ENCODE measurements around the gene KLHL40.

KLHL40 gene

GRCh38 chr3:42668413-42668760, 16.9 kb upstream of the KLHL40 start:
- H3K4me3 ChIP-seq (ENCODE audit: low read depth, low read length), result no peak overlapping the region

GRCh38 chr3:42668793-42669217, 16.5 kb upstream of the KLHL40 start:
- H3K4me3 ChIP-seq (ENCODE audit: low read depth, low read length), result no peak overlapping the region

DNA sequence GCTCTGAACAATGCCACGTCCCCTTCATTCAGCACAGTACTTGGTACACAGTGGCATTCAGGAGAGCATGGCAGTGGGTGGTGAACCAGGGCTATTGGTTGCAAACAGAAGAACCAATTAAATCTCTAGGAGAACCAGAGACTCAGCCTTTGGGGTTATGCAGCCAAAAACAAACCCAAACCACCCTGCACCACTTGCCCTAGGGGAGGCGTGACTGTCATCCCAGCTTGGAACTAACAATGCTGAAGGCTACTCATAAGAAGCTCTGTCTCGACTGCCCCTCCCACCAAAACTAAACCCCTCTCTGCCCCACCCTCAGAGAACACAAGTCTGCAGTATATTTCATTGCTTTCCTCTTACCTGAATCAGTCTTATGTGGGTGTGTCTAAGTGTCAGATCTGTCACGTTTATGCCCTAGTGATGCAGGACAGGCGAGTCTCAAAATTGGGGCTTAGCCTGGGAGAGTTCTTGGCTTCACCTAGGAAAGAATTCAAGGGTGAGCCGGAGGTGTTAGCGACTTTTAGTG, 15.2 kb upstream of the KLHL40 start:
- no peak overlapping the region for H3K4me3 ChIP-seq (ENCODE audit: low read depth, low read length)

DNA sequence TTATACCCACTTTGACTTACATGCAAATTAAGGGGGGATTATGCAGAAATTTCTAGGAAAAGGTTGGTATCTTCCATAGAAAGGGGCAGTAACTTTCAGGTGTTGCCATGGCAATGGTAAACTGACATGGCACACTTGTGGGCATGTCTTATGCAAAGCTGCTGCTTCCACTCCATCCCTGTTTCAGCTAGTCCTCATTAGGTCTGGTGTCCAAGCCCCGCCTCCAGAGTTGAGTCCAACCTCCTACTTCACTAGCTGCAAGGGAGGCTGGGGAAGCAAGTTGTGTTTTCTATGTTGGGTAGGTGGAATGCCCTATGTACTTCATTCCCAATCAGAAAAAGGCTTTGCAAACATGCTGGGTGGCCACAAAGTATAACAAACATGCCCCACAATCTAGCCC, 14.7 kb upstream of the KLHL40 start:
- H3K4me3 ChIP-seq (ENCODE audit: low read depth, low read length), result no peak overlapping the region

GRCh38 chr3:42672515-42672914, 12.8 kb upstream of the KLHL40 start:
- H3K4me3 ChIP-seq (ENCODE audit: low read depth, low read length), result no peak overlapping the region

DNA sequence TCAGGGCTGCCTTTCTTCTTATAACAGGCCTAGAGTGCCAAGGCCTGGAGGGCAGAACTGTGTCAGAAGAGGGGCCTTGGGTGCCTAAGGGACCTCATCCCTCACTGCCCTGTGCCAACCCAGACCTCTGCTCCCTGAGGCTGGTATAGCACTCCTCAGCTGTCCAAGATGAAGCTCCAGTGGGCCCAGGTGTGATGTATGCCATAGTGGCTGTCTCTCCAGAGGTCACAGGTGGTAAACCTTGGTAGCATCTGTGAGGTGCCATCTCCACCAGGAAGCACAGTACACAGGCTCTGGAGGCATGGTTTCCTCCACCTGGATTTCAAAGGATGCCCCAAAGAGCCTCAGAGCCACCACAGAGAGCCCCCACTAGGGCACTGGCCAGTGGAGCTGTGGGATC, 12.3 kb upstream of the KLHL40 start:
- H3K4me3 ChIP-seq (ENCODE audit: low read depth, low read length), result no peak overlapping the region

DNA sequence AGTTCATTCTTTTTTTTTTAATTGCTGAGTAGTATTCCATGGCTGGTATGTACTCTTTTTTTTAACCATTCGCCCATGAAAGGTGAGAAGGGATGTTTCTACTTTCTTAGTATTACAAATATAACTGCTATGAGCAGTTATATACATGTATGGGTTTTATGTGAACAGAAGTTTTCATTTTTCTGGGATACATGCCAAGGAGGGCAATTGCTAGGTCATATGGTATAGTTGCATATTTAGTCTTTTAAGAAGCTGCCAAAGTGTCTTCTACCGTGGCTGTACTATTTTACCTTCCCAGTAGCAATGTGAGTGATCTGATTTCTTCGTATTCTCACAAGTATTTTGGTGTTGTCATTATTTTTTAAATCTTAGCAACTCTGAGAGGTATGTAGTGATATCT, 11.2 kb upstream of the KLHL40 start:
- no peak overlapping the region for H3K4me3 ChIP-seq (ENCODE audit: low read depth, low read length)

DNA sequence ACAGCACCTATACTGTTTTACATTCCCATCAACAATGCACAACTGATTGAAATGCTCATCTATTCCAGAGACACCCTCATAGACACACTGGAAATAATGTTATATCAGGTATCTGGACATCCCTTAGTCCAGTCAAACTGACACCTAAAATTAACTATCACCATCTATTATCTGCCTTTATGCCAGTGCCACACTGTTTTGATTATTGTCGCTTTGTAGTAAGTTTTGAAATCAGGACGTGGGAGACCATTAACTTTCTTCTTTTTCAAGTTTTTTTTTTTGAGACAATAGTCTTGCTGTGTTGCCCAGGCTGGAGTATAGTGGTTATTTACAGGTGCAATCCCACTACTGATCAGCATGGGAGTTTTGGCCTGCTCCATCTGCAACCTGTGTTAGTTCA, 9.4 kb upstream of the KLHL40 start:
- H3K4me3 ChIP-seq (ENCODE audit: low read depth, low read length), result no peak overlapping the region

GRCh38 chr3:42678447-42678846, 6.9 kb upstream of the KLHL40 start:
- no peak overlapping the region for H3K4me3 ChIP-seq (ENCODE audit: low read depth, low read length)

GRCh38 chr3:42680271-42680670, 5.1 kb upstream of the KLHL40 start:
- H3K4me3 ChIP-seq (ENCODE audit: low read depth, low read length), result no peak overlapping the region

DNA sequence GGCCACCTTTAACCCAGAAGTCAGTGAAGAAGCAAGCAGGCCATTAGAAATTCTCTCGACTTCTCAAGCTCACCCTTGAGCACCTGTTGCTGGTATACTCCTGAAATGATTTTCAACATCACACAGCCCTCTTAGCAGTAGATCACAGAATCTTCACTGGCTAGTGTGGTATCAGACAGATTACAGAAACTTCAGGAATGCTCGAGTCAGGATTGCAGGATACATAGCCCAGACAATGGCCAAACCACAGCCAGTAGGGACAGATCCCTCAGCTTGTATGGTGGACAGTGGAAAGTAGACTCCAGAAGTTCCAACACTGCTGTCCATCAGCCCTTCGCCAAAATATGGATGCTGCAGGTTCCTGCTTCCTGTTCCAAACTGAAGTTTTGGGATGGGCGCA, 4.5 kb upstream of the KLHL40 start:
- no peak overlapping the region for H3K4me3 ChIP-seq (ENCODE audit: low read depth, low read length)

DNA sequence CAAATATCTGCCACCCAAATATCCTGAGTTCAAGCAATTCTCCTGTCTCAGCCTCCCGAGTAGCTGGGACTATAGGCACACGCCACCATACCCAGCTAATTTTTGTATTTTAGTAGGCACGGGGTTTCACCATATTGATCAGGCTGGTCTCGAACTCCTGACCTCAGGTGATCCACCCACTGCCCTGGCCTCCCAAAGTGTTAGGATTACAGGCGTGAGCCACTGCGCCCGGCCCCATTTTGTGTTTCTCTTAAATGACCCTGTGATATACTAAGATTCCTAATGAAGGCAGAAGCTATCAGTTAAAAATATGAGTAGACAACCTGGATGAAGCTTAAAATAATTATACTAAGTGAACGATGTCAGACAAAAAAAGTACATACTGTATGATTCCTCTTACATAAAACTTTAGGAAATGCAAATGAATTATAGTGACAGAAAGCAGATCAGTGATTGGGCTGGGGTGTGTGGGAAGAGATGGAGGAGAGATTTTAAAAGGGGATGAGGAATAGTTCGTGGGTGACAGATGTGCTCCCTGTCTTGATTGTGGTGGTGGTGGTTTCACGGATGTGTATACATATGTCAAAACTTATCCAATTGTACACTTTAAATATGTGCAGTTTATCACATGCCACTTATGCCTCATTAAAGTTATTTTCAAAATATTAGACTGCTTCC, 3.8 kb upstream of the KLHL40 start:
- H3K4me3 ChIP-seq (ENCODE audit: low read depth, low read length), result no peak overlapping the region

- no peak overlapping the region for H3K4me3 ChIP-seq (ENCODE audit: low read depth, low read length)
These were observed 2.9 kb upstream of the KLHL40 start for GRCh38 chr3:42682301-42683070.

DNA sequence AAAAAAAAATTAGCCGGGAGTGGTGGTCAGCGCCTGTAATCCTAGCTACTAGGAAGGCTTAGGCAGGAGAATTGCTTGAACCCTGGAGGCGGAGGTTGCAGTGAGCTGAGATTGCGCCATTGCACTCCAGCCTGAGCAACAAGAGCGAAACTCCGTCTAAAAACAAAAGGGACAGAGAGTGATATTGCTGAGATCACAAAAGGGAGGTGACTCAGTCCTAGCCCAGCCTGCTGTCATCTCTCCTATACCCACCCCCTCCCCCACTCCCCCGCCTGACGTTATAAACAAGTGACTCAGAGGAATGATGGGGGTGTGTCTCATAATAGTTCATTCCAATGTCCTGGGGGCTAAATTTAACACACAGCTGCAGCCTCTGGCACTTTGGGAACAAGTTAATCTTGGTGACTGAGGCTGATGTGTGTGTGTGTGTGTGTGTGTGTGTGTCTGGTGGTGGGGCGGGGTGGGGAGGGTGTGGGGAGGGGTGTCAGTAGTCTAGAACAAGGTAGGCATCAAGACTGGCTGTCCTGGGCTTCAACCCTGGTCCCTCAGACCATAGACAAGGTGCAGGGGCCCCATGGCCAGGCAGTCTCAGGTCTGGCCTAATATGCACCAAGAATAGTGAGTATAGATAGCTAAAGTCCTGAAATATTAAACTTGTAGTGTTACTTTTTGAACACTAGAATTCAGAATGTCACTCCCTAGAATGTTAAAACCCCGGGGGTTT, 1.3 kb upstream of the KLHL40 start:
- H3K4me3 ChIP-seq (ENCODE audit: low read depth, low read length), result no peak overlapping the region

- H3K4me3 ChIP-seq (ENCODE audit: low read depth, low read length), result no peak overlapping the region
These were observed 540 bp upstream of the KLHL40 start for GRCh38 chr3:42684632-42685362.

DNA sequence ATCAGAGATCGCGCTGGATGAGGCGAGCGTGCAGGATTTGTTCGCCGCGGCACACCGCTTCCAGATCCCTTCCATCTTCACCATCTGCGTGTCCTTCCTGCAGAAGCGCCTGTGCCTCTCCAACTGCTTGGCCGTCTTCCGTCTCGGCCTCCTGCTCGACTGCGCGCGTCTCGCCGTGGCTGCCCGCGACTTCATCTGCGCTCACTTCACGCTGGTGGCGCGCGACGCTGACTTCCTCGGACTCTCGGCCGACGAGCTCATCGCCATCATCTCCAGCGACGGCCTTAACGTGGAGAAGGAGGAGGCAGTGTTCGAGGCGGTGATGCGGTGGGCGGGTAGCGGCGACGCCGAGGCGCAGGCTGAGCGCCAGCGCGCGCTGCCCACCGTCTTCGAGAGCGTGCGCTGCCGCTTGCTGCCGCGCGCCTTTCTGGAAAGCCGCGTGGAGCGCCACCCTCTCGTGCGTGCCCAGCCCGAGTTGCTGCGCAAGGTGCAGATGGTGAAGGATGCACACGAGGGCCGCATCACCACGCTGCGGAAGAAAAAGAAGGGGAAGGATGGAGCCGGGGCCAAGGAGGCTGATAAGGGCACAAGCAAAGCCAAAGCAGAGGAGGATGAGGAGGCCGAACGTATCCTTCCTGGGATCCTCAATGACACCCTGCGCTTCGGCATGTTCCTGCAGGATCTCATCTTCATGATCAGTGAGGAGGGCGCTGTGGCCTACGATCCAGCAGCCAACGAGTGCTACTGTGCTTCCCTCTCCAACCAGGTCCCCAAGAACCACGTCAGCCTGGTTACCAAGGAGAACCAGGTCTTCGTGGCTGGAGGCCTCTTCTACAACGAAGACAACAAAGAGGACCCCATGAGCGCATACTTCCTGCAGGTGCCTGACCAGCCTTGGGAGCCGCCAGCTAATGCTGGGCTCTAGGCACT, 819 bp downstream of the KLHL40 start:
- no peak overlapping the region for H3K4me3 ChIP-seq (ENCODE audit: low read depth, low read length)

GRCh38 chr3:42686832-42687650, 1.7 kb downstream of the KLHL40 start:
- no peak overlapping the region for H3K4me3 ChIP-seq (ENCODE audit: low read depth, low read length)

- H3K4me3 ChIP-seq (ENCODE audit: low read depth, low read length), result no peak overlapping the region
These were observed 2.7 kb downstream of the KLHL40 start for GRCh38 chr3:42688016-42688415.
